ENCODE data around the gene MPST. TPM values are rescaled to one million over a fixed set of nuclear protein-coding genes. Genes with fewer than 3 reads are reported as not detected.

MPST gene
- polyA plus RNA-seq, 1 donor = 134 TPM

- DNase-seq = no peak
- Histone ChIP-seq H3K9me3 (ENCODE audit: control insufficient read depth, low read depth, low read length) (no peaks in the 10 kb centered on the region), H3K4me1 (ENCODE audit: control insufficient read depth, insufficient read depth, low read length) (peaks cover 80% of the 10 kb centered on the region), H3K27ac (ENCODE audit: low read length) (peak overlapping the region; percentile 99), H3K27me3 (ENCODE audit: control insufficient read depth, insufficient read depth, low read length) (no peaks in the 10 kb centered on the region), H3K36me3 (ENCODE audit: control insufficient read depth, insufficient read depth, low read length) (peaks cover 50% of the 10 kb centered on the region), H3K4me3 (ENCODE audit: low read length) (no peak overlapping the region)
- WGBS (ENCODE audit: insufficient coverage, low lambda C conversion rate) = 100% methylated on average over 1 of the region's 14 CpGs
Observed at GRCh38 chr22:37030560-37031281, 11.2 kb downstream of the MPST start.

- no CpG with 5 or more reads among the region's 2 CpGs for WGBS (ENCODE audit: insufficient coverage, low lambda C conversion rate)
- peak overlapping the region; percentile 27 for H3K4me3 ChIP-seq (ENCODE audit: low read length)
Observed at GRCh38 chr22:37032134-37032534, 12.6 kb downstream of the MPST start.

DNA sequence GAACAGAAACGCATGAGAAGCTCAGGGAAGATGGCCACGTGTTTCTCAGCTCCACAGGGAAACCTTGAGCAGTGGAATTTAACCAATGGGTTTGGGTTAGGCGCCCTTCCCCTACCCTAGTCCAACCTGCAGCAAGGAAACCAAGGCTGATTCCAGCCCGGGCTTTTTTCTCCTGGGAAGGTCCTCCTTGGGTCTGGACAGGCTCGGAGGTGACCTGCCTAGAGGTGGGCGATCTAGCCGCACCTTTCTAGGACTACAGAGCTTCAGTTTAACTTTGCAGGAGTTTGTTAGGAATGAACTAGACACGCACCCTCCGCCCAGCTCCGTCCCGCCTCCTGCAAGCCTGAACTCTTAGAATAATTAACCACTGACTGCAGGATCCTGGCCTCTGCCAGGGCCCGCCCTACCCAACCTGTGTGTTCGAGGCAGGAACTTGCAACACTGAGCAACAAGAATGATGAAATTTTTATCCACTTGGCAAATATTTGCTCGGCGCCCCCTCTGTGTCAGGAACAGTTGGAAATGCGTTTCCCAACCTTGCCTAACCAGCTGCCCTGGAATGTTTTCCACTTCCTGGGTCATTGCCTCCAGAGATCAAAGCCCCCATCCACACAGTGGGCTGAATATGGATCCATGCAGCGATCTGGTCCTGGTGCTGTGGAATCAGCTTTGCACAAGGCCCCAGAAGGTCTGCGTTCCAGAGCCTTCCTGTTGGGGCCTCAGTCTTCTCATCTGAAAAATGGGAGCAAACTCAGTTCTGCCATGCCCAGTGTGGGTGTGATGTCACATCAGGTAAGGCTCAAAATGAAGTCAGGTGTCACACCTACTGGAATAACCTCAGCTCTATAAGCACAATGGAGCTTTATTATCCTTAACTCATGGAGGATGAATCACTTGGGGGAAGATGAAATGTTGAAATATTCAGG lies 13.3 kb downstream of the MPST start:
- peak overlapping the region; percentile 99 for H3K27ac ChIP-seq (ENCODE audit: low read length)
- DNase-seq = peak; percentile 95 to 98
- H3K4me1 ChIP-seq (ENCODE audit: control insufficient read depth, insufficient read depth, low read length) = peaks cover 66% of the 10 kb centered on the region
- peaks cover 31% of the 10 kb centered on the region for H3K36me3 ChIP-seq (ENCODE audit: control insufficient read depth, insufficient read depth, low read length)
- H3K9me3 ChIP-seq (ENCODE audit: control insufficient read depth, low read depth, low read length) = no peaks in the 10 kb centered on the region
- H3K4me3 ChIP-seq (ENCODE audit: low read length) = peak overlapping the region; percentile 27
- 0% methylated on average over 1 of the region's 18 CpGs for WGBS (ENCODE audit: insufficient coverage, low lambda C conversion rate)
- no peaks in the 10 kb centered on the region for H3K27me3 ChIP-seq (ENCODE audit: control insufficient read depth, insufficient read depth, low read length)

More at GRCh38 chr22:37032134-37032534, 12.6 kb downstream of the MPST start:
- Histone ChIP-seq H3K27me3 (ENCODE audit: control insufficient read depth, insufficient read depth, low read length) (no peaks in the 10 kb centered on the region), H3K4me1 (ENCODE audit: control insufficient read depth, insufficient read depth, low read length) (peaks cover 73% of the 10 kb centered on the region), H3K9me3 (ENCODE audit: control insufficient read depth, low read depth, low read length) (no peaks in the 10 kb centered on the region), H3K36me3 (ENCODE audit: control insufficient read depth, insufficient read depth, low read length) (peaks cover 37% of the 10 kb centered on the region), H3K27ac (ENCODE audit: low read length) (peak overlapping the region; percentile 99)
- no peak for DNase-seq

DNA sequence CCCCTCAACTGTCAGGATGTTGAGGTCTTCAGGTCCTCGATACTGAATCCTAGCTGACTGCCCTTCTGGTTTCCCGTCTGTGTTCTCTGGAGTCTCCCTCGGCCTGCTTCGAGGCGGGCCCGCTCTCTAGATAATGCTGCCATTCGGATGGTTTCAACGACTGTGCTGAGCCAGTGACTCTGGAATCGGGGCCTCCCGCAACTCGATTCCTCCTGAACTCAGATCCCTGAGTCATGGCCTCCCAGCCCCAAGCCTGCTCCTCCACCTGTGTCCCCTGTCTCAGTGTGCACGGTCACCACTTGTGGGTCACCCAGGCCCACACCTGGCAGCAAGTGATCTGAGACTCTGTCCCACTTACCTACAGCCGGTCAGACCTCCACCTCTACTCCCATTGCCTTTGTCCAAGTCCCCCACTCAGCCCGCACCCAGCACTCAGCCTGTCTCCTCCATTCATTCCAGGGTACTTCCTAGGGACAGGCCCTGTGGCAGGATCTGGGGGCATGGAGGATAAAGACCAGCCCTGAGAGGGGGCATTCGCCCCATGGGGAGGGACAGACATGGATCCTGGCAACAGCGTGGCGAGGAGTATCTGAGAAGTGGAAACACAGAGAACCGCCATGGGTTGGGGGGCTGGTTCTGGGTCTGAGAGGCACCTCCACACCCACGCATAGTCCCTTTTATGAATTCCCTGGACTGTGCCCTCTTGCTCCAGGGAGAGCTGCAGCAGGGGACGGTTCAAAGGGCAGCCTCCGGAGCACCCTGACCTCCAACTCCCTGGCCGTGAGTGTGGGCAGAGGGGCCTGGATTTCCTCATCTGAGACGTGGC lies 14.3 kb downstream of the MPST start:
- Histone ChIP-seq H3K36me3 (ENCODE audit: control insufficient read depth, insufficient read depth, low read length) (peaks cover 24% of the 10 kb centered on the region), H3K9me3 (ENCODE audit: control insufficient read depth, low read depth, low read length) (no peaks in the 10 kb centered on the region), H3K27me3 (ENCODE audit: control insufficient read depth, insufficient read depth, low read length) (no peaks in the 10 kb centered on the region), H3K4me1 (ENCODE audit: control insufficient read depth, insufficient read depth, low read length) (peaks cover 57% of the 10 kb centered on the region), H3K27ac (ENCODE audit: low read length) (peak overlapping the region; percentile 99), H3K4me3 (ENCODE audit: low read length) (peak overlapping the region; percentile 7)
- no CpG with 5 or more reads among the region's 23 CpGs for WGBS (ENCODE audit: insufficient coverage, low lambda C conversion rate)
- peak; percentile 73 to 85 for DNase-seq

GRCh38 chr22:37036655-37037377 lies 17.3 kb downstream of the MPST start:
- no peak overlapping the region for H3K4me3 ChIP-seq (ENCODE audit: low read length)
- no peaks in the 10 kb centered on the region for H3K36me3 ChIP-seq (ENCODE audit: control insufficient read depth, insufficient read depth, low read length)
- no peak for DNase-seq
- peaks cover 53% of the 10 kb centered on the region for H3K4me1 ChIP-seq (ENCODE audit: control insufficient read depth, insufficient read depth, low read length)
- H3K27me3 ChIP-seq (ENCODE audit: control insufficient read depth, insufficient read depth, low read length) = no peaks in the 10 kb centered on the region
- WGBS (ENCODE audit: insufficient coverage, low lambda C conversion rate) = no CpG with 5 or more reads among the region's 11 CpGs
- H3K27ac ChIP-seq (ENCODE audit: low read length) = no peak overlapping the region
- no peaks in the 10 kb centered on the region for H3K9me3 ChIP-seq (ENCODE audit: control insufficient read depth, low read depth, low read length)

DNA sequence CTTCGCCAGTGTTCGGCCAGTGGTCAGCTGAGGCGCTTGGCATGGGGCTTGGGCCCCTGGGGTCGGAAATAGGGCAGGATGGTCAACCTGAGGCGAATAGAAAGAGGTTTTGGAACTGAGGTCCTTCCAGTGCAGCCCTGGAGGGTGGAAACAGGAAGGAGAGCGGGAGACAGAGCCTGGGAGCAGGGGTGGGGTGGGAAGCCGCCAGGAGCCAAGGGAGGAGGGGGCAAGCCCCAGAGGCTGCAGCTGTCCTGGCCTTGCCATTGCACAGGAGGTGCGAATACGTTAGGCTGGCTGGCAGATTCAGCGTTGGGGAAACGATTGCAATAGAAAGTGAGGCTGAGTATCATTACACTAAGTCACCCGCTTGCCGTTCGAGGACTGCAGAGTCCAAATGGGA lies 18.1 kb downstream of the MPST start:
- Histone ChIP-seq H3K27me3 (ENCODE audit: control insufficient read depth, insufficient read depth, low read length) (no peaks in the 10 kb centered on the region), H3K27ac (ENCODE audit: low read length) (no peak overlapping the region), H3K4me1 (ENCODE audit: control insufficient read depth, insufficient read depth, low read length) (peaks cover 51% of the 10 kb centered on the region), H3K4me3 (ENCODE audit: low read length) (no peak overlapping the region), H3K36me3 (ENCODE audit: control insufficient read depth, insufficient read depth, low read length) (no peaks in the 10 kb centered on the region), H3K9me3 (ENCODE audit: control insufficient read depth, low read depth, low read length) (no peaks in the 10 kb centered on the region)
- DNase-seq = no peak
- no CpG with 5 or more reads among the region's 14 CpGs for WGBS (ENCODE audit: insufficient coverage, low lambda C conversion rate)

GRCh38 chr22:37039466-37039865 lies 19.9 kb downstream of the MPST start:
- 100% methylated on average over 1 of the region's 2 CpGs for WGBS (ENCODE audit: insufficient coverage, low lambda C conversion rate)
- Histone ChIP-seq H3K27me3 (ENCODE audit: control insufficient read depth, insufficient read depth, low read length) (no peaks in the 10 kb centered on the region), H3K4me1 (ENCODE audit: control insufficient read depth, insufficient read depth, low read length) (peaks cover 53% of the 10 kb centered on the region), H3K27ac (ENCODE audit: low read length) (no peak overlapping the region), H3K9me3 (ENCODE audit: control insufficient read depth, low read depth, low read length) (no peaks in the 10 kb centered on the region), H3K36me3 (ENCODE audit: control insufficient read depth, insufficient read depth, low read length) (no peaks in the 10 kb centered on the region), H3K4me3 (ENCODE audit: low read length) (no peak overlapping the region)
- DNase-seq = no peak

DNA sequence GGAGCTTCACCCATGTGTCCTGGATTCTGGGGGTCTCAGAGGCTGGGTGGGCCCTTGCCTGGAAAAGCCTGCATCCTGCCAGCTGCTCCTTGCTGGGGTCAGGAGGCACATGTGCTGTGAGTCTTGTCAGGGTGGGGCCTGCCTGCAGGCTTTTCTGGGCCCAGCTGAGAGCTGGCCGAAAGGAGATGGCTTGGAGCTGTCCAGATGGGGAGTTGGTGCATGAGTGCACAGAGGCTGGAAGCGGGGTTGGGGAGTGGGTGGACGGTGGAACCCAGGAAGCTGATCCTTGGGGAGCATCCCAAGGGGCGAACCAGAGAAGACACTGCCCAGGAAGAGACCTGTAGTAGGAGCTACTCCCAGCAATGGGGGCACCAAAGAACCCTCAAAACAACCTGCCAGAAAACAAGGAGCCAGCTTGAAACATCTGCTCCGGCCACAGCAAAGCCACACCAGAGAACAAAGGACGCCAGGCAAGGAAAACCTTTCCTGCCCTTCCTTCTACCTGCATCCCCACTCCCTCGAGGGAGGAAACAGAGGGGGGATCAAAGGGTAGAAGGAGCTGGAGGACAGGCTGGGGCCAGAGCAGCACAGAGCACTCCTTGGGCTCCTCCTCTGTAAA lies 23.8 kb downstream of the MPST start:
- Histone ChIP-seq H3K36me3 (ENCODE audit: control insufficient read depth, insufficient read depth, low read length) (no peaks in the 10 kb centered on the region), H3K9me3 (ENCODE audit: control insufficient read depth, low read depth, low read length) (no peaks in the 10 kb centered on the region), H3K4me1 (ENCODE audit: control insufficient read depth, insufficient read depth, low read length) (peaks cover 45% of the 10 kb centered on the region), H3K4me3 (ENCODE audit: low read length) (peak overlapping the region; percentile 0), H3K27me3 (ENCODE audit: control insufficient read depth, insufficient read depth, low read length) (no peaks in the 10 kb centered on the region), H3K27ac (ENCODE audit: low read length) (peak overlapping the region; percentile 97)
- WGBS (ENCODE audit: insufficient coverage, low lambda C conversion rate) = 100% methylated on average over 1 of the region's 7 CpGs
- DNase-seq = no peak

DNA sequence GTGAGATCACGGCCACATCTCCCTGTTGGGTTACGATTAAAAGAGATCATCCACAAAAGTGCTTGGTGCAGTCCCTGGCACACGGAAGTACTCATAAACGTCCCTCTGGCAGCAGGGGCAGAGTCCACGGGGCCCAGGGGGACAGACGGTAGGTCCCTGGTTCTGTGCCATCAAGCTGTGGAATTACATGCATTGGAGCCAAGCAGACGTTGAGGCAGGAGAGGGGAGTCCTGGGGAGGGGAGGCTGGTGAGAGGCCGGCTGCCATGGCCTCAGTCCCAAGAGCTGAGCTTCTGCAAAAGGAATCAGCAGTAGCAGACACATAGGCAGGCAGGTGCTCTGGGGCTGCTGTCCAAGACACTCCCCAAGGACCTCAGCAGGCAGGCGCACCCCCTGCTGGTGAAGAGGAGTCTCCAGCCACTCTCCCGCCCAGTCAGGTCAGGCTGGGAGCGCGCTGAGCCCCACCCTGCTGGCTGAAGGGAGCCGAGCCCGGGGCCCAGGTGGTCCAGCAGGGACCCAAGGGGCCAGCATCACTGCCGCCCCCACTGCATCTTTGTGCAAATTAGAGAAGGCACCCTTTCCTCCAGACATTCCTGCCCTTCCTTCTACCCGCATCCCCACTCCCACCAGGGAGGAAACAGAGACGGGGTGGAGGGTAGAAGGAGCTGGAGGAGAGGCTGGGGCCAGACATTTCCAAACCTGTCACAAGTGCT lies 24.4 kb downstream of the MPST start:
- DNase-seq = peak; percentile 92 to 98
- peak overlapping the region; percentile 97 for H3K27ac ChIP-seq (ENCODE audit: low read length)

More for the DNA sequence above, 24.4 kb downstream of the MPST start:
- Histone ChIP-seq H3K9me3 (ENCODE audit: control insufficient read depth, low read depth, low read length) (no peaks in the 10 kb centered on the region), H3K4me1 (ENCODE audit: control insufficient read depth, insufficient read depth, low read length) (peaks cover 45% of the 10 kb centered on the region), H3K36me3 (ENCODE audit: control insufficient read depth, insufficient read depth, low read length) (no peaks in the 10 kb centered on the region), H3K4me3 (ENCODE audit: low read length) (peak overlapping the region; percentile 0), H3K27me3 (ENCODE audit: control insufficient read depth, insufficient read depth, low read length) (no peaks in the 10 kb centered on the region)
- WGBS (ENCODE audit: insufficient coverage, low lambda C conversion rate) = no CpG with 5 or more reads among the region's 17 CpGs
